NCI-H1048 (cell line): ENCODE data around the gene KRT74.

Experiments
- DNase-seq: peaks from one replicate; lab custom pipeline; 2025; lab: John Stamatoyannopoulos, UW

The KRT74 gene

DNA sequence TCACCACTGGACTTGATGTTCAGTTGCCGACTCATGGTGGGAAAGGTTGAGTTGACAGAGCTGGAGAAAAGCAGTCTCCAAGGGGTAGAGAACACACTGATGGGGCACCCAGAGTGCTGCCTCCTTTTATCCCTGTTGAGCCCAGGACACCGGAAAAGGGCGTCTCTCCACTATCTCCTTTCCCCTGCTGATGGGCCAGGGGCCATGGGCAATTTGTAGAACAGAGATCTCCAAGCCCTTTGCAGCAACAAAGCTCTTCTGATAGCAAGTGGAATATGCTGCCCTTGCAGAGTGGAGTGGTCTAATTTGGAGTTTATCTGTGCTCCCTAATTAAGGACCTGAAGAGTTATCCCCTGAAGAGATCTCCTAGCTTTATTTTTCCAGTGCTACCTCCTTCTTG is at the start of gene KRT74:
Gene KRT74 (minus strand): TSS at position 101 of the 400 bp plus-strand sequence. CDS start 66 bp downstream, at position 35.
- no peak for DNase-seq

DNA sequence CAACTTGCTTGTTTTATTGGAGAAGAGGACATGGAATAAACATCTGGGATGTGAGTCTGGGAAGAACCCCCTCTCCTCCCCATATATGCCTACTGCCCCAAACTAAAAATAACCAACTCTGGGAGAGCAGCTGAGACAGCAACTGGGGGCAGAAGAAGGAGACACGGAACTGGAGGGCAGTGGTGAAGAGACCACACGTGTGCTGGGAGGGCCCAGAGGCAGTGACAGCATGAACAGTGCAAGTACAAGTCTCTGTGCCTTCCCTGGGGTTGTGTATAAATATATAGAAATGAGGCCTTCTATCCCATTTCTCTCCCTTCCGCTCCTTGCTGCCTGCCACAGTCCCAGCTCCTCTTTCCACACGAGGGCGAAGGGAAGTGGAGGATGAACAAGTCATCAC is 48.7 kb upstream of the KRT74 start:
- no peak for DNase-seq

DNA sequence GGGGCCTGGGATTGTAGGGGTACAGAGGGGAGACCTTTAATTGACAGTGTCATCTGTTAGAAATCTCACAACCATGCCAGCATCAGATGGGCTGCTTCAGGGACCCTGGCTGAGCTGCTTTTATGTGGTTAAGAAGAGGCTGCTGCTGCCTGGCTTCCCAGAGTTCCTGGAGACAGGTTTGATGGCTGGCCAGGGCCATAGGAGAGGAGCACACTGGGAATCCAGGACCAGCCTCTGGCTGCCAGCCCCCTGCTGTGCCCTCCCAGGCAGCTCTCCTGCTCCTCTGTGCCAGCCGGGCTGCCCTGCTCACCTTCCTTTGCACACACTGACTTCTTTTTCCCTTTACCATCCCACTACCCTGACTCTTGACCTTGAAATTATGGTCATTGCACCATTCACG is 45.2 kb upstream of the KRT74 start:
- DNase-seq, result no peak

DNA sequence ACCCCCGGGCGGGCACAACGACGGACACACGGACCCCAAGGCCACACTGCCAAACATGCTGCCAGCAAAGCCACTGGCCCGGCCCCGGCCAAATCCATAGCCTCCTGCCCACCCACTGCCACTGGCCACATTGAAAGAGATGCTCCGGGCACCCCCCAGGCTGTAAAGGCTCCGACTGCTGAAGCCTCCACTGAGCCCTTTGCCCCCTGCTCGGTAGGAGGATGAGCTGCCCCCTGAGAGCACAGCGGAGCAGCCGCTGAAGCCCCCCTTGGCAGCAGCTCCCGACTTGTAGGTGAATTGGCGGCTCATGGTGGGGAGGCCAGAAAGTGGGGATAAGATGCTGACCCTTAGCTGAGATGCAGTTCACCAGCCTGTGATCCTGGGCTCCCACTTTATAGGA is 44.6 kb upstream of the KRT74 start, which contains the start of gene KRT73:
Gene KRT73 (minus strand): TSS at position 344 of the 400 bp plus-strand sequence. CDS start 35 bp downstream, at position 309.
- no peak for DNase-seq

DNA sequence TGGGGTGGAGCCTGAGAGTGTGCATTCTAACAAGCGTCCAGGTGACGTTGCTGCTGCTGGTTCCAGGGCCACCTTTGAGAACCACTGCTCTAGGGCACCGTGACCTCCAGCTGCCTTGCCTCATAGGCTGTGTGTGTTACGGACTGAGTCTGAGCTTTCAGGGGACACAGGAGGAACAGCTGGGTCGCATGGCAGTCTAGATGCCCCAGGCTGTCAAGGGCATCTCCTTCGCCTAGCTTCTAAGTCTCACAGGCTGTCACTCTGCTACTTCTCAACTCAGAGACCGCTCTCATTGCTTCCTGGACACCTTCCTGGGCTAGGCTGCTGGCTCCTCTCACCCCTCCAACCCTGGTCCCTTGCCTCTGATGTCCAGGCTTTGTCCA is 43.8 kb upstream of the KRT74 start:
- DNase-seq, result no peak

DNA sequence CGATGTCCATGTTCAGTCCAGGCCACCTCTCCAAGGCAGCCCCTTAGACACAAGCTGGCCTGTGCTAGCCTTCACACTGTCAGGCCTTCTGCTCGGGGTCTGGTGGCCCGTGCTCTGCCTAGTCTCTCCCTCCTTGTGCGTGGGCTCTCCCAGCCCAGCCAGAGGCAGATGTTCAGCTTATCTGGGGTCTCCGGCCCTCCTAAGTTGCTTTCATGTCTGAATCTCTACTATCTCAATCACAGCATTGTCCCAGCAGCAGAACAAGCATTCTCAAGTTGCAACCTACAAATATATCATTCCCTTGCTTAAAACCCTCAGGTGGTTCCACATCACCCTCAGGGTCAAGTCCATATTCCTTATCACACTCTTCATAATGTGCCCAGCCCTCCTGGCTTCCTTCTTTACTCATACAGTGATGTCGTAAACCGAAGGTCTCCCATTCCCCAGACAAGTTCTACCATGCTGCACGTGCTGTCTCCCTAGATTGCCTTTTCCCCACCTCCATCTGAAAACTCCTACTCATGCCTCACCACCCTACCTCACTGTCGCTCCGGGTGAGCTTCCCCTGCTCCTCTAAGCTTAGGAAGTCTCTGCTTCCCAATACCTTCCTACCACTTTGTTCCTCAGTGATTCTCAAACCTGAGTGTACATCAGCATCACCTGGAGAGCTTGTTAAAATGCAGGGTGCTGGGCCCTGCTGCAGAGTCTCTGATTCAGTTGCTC is 43.2 kb upstream of the KRT74 start:
- no peak for DNase-seq

DNA sequence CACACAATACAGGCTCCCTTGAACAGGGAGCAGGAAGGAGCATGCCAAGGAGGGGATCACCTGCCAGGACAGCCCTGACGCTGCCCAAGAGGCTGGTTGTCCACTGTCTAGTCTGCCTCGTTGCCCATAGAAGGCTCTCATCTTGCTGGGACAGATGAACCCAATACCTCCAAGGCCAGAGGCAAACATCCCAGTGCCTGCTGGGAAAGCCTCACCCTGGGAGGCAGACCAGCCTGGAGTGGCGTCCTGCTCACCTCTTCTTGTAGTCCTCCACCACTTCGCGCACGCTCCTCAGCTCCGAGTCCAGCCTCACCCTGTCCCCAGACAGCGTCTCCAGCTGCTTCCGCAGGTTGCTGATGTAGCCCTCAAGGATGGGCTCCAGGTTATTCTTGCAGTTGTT is 42.3 kb upstream of the KRT74 start:
- DNase-seq, result no peak

DNA sequence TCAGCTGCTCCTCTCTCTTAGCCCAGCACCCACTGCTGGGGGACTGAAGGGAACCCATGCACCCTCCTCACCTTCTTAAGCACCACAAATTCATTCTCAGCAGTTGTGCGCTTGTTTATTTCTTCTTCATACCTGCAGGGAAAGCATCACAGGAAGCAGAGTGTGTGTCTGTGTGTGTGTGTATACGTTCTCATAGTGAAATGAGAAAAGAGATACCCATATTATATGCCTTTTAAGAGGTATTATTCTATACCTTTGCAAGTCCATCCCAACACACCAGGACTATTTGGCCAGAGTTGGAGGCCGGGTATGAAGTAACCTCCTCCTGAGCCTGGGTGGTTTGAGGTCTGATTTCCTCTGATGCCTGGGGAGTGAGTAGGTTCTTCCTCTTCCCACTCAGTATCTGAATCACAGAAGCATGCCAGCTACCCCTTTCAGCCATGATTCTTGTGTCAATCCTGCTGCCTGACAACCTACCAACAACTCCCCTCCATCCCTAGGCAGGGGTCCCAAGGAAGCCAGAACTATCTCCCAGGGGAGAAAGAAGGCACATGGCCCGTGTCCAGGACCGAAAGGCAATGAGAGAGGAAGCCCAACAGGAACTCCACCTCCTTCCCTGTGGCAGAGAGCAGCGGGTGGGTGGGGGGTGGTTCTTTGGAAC is 41.7 kb upstream of the KRT74 start:
- no peak for DNase-seq

DNA sequence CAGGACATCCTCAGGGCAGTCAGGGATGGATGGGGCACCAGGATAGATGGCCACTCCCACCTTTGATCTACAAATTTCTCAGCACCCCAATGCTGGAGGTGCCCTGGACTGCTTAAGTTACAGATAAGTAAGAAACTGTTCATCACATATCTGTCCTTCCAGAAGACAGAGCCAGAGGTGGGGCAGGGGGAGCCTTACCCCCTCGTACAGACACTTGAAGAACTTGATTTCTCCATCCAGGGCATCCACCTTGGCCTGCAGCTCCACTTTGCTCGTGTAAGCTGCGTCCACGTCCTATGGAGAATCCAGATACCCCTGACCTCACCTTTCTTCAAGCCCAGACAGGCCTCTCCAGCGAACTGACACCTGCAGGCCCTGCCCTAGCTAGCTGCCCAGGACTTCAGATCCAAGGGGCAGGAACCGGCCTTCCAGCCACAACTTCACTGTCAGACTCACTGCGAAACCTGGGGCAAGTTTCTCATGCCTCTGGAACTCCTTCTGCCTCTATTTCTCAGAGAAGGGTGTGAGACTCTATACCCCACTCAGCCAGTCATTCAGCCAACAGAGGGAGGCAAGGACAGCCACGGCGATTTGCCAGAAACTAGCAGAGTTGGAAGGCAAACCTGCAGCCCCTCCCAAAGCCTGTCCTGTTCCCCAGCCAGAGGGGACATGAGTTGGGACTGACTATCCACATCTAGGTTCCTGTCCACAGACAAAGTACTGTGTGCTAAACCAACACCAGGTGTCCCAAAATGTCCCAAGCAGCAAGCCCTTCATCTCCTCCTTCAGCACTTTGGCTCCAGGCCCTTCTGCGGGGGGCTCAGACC is 41.0 kb upstream of the KRT74 start:
- DNase-seq, result no peak

DNA sequence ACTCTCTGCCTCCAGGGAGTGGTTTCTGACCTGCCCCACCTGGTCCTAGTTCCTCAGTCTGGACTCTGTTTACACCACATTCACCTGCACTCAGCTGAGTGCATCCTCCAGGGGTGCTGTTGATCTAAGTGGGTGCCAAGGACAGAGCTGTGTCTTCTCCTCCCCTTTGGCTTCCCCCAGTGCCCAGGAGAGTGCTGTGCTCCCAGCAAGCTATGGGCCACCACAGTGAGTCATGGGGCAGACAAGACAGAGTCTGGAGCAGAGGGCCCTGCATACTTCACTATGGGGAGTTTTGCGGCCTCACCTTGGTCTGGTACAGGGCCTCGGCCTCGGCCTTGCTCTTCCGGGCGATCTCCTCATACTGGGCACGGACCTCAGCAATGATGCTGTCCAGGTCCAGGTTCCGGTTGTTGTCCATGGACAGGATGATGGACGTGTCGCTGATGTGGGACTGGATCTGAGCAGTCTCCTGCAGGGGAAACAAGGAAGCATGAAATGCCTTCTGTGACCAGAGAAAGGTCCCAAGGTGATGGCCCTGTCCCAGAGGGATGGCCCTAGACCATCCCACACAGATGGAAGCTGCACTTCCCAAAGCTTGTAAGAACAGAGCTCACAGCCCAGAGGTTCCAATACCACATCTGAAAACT is 39.9 kb upstream of the KRT74 start:
- DNase-seq, result no peak

DNA sequence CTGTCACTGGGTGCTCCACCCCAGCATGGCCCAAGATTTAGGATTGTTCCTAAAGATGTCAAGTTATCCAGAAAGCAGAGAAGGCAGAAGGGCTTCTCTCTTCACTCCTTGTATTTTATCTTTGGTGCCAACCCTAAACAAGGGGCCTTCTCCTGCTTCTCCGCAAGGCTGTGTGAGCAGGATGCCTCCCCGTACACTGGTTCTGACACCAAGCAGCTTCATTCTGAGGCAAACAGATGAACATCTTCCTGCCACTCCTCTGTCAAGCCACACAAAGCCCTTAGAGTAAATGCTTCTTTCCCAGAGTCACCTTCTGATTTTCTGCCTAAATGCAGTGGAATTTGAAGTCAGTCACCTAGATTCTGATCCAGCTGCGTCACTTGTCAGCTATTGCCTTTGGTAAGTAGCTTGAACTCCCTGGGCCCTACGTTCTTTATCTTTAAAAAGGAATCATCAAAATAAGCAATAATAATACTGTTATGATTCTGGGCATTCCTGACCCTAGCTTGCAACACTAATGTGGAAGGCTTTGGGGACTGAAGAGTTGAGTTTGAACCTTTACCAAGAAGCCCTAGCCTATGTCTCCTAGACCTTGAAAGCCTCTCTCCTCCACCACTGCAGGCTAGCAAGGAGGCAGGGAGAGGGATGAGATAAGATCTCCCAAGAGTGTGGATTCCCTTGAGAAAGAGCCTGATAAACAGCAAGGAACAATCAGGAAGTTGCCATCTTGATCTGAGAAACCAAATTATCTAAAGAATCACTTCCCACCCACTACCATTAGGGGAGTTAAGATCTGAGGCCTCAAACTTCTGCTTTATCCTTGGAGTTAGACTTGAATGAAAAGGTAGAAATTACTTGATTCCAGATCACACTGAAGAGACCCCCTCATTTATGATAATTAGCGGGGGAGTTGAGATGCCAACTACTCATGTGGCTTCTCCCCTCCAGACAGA is 39.1 kb upstream of the KRT74 start:
- DNase-seq, result no peak

DNA sequence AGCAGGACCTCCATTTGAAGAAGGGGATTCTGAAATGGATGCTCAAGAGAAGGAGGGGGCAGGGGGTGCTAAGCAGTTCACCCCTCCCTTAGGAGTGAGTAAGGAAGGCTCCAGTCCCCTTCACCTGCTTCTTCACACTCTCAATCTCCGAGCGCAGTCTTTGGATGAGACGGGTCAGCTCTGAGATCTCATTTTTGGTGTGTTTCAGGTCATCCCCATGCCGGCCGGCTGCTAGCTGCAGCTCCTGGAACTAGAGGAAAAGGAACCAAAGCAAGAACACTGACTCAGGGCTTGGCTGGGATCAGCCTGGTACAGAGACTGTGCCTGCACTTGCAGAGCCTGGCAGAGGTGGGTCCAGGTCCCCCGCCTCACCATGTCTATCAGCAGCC is 37.4 kb upstream of the KRT74 start:
- no peak for DNase-seq

DNA sequence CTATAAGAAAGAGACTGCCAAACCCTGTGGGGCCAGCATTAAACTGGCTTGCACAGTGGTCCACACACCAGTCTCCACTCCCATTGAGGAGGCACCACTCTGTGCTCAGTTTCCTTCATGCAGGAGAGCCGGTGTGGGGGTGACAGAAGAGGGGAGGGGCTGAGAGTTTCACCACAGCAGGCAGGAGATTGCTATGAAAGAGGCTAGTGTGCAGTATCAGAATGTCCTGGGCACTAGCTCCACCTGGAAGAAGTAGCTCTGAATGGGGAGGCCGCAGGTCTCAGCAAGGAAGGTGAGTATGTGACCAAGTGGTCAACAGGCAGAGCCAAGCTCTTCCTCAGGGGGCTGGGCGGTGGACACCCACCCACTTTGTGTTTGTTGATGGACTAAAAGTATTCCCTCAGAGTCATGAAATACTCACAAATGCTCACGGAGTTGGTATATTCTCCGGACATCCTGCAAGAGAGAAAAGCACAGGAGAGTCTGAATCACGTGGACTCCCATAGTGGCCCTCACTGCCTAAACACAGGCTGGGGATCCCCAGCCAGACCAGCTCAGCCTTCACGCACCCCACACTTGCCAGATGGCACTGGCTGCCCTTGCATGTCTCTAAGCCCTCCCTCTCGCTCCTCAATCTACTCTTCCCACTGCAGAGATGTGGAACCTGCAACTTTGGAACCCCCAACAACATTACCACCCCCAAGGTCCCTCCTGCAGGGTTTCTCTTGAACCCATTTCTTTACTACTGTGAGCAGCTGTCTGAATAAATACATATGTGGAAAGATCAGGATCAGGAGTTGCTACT is 35.4 kb upstream of the KRT74 start:
- no peak for DNase-seq

DNA sequence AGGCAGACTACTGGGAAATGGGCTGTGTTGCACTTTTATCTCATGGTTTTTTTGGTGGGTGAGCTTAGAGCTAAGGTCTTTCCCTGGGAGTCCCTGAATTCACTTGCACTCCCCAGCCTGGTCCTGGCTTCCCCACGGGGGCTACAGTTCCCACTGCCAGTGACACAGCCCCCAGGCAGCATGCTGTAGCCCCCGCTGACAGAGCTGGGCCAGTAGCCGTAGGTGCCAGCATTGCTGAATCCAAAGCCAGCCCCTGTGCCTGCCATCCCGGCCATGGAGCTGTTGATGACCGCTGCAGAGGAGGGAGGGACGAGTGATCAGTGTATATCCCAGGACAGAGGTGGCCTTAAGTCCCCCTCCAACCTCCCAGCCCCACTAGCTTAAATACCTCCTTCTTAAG is 34.5 kb upstream of the KRT74 start:
- DNase-seq, result no peak

DNA sequence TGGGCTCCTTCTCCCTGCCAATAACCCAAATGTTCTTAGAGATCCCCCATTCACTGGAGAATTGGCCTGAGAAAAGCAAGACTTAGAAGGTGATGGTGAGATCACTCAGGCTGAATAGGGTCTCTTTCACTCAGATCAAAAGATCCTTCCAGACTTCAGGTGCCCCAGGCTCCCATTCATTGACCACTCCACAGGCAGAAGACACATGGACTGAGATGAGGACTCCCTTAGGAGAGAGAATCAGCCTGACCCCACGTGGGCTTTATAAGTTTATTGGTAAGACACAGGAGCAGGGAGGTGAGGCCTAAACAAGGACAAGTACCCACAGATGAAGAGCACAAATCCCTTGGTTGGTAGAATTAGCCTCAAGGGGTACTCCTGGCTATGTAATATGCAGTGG is 33.7 kb upstream of the KRT74 start:
- DNase-seq, result no peak

DNA sequence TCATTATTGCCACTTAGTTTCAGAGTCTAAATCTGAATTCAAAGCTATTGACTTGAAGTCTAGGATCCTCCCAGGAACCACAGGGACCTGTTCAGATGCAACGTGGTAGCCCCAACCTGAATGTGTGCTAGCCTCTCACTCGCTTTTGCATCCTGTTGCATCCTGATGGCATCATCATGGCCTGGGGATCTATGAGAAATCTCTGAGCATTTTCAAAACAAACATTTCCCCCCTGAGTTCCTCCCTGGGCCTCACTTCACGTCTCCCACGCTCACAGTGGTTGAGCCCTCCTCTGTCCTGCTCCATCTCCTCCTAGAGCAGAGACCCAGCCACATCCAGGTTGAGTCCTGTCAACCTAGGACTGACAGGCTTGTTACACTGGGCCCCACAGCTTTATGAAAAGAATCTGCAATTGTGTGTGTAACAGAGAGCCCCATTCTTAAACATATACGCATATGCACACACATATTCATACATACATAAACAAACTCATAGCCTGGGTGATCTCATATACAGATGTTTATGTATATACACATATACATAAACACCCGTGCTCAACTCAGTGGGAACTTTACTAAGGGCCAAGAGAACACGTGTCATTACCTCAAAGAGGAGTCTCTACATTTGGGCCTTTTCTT is 33.1 kb upstream of the KRT74 start:
- no peak for DNase-seq

DNA sequence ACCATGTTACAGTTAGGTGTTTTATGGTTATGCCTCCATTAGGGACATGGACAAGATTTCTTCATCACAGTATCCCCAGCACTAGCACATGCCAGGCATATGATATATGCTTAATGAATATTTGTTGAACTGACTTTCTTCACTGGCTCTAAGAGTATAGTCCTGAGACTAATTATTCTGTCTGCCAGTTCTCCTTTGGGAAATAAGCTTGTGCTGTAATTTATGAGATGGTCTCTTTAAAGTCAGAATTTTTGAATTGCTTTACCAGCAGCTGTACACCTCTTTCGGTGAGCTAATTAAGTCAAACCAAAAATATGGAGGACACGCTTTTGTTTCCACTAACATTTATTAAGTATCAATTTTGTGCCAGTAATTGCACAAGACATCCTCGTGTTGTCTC is 32.5 kb upstream of the KRT74 start:
- no peak for DNase-seq

DNA sequence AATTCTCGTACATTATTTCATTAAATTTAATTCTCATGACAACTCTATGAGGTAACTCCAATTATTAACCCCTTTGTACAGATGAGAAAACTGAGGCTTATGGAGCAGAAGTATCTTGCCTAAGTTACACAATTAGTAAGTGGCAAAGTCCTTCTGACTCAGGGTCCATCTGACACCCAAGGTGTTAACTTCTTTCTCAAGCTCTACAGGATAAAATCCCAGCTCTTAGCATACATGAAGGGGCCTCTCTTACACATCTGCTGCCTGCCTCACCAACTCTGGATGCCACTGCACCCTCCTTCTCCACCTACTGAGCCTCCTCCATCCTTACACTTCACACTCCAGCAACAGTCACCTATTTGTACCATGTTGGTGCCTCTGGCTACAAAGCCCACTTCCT is 31.9 kb upstream of the KRT74 start:
- no peak for DNase-seq

DNA sequence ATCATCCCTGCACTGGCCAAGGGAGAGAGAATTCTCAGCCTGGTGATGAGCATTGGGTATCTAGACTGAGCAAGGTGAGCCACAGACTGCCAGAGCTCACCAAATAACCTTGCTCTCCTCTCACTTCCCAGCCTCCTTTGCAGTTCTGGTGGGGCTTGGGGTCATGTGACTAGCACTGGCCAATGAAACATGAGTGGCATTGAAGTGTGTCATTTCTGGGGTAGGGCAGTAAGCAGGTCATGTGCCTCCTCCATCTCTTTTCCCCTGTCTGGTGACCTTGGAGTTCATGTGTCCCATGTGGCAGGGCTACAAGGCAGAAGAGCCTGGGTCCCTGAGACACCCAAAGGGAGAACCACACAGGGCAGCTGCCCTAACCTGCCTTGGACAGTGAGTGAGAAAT is 31.2 kb upstream of the KRT74 start:
- no peak for DNase-seq

DNA sequence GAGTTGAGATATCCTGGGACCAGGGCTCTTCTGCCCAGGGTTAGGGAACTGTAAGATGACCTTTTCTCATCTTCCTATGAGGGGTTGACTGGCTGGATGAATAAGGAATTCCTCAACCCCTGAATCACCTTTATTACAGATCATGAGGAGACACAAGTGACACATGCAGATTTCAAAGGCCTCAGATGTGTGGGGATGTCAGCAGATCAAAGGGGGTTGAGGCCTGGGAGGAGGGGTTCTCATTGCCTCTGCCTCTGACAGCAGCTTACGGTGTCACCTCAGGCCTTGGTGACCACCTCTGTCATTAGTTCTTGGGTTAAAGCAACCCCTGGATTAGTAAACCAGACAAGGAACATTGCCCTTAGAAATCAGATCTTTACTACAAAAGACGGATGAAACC is 29.7 kb upstream of the KRT74 start:
- no peak for DNase-seq
